Liver (tissue), 9 donors: ENCODE data around the gene ZSWIM2. TPM values are rescaled to one million over a fixed set of nuclear protein-coding genes. Genes with fewer than 3 reads are reported as not detected.

ENCODE experiments used
- DNase-seq: peaks from one replicate; pipeline ENCODE4 v3.0.0-alpha.2; 2017; ENCODE audit warnings: low spot score
- H3K27ac ChIP-seq, 2 donors: one replicate each; pipeline ENCODE4 v1.7.0; 2013; ENCODE audit warnings: inconsistent platforms in 2 of 2, low read length in 2 of 2, control low read depth in 1 of 2, low read depth in 1 of 2, mild to moderate bottlenecking in 1 of 2
- H3K27me3 ChIP-seq, 4 donors: one replicate each; pipeline versions ENCODE4 v1.6.1 to v1.7.0; 2013; ENCODE audit warnings: low read length in 3 of 4, inconsistent platforms in 1 of 4, mild to moderate bottlenecking in 1 of 4, moderate library complexity in 1 of 4; ENCODE audit not compliant: control insufficient read depth in 4 of 4, insufficient read depth in 4 of 4
- H3K36me3 ChIP-seq, 4 donors: one replicate each; pipeline versions ENCODE4 v1.6.1 to v1.7.0; 2013; ENCODE audit warnings: low read length in 3 of 4, mild to moderate bottlenecking in 3 of 4, low read depth in 1 of 4, moderate library complexity in 1 of 4; ENCODE audit not compliant: control insufficient read depth in 4 of 4, insufficient read depth in 3 of 4
- H3K4me1 ChIP-seq, 4 donors: one replicate each; pipeline versions ENCODE4 v1.6.1 to v1.7.0; 2013; ENCODE audit warnings: low read length in 3 of 4, mild to moderate bottlenecking in 3 of 4, moderate library complexity in 1 of 4; ENCODE audit not compliant: control insufficient read depth in 4 of 4, insufficient read depth in 4 of 4
- H3K4me3 ChIP-seq, 3 donors: one replicate each; pipeline versions ENCODE4 v1.6.1 to v1.7.0; 2013; ENCODE audit warnings: low read length in 3 of 3, control low read depth in 1 of 3, low read depth in 1 of 3, mild to moderate bottlenecking in 1 of 3
- H3K9ac ChIP-seq, 2 donors: one replicate each; pipeline ENCODE4 v1.7.0; 2013; ENCODE audit warnings: low read length in 2 of 2, mild to moderate bottlenecking in 2 of 2, moderate library complexity in 2 of 2, control low read depth in 1 of 2, low read depth in 1 of 2
- H3K9me3 ChIP-seq, 4 donors: one replicate each; pipeline versions ENCODE4 v1.6.1 to v1.7.0; 2013; ENCODE audit warnings: low read length in 3 of 4; ENCODE audit not compliant: control insufficient read depth in 4 of 4
- ATF3 ChIP-seq: IDR thresholded peaks from 2 replicates; pipeline ENCODE4 v1.6.1; 2016; ENCODE audit warnings: antibody characterized with exemption
- FOXA1 ChIP-seq: IDR thresholded peaks from 2 replicates; pipeline ENCODE4 v1.6.1; 2016; ENCODE audit warnings: antibody characterized with exemption
- FOXA2 ChIP-seq: IDR thresholded peaks from 2 replicates; pipeline ENCODE4 v1.6.1; 2016; ENCODE audit warnings: antibody characterized with exemption
- HNF4A ChIP-seq, 2 donors: conservative IDR thresholded peaks; 2 replicates each; pipeline ENCODE4 v1.6.1; 2016; ENCODE audit warnings: antibody characterized with exemption in 2 of 2, mild to moderate bottlenecking in 2 of 2
- HNF4G ChIP-seq: IDR thresholded peaks from 2 replicates; pipeline ENCODE4 v1.6.1; 2016; ENCODE audit warnings: antibody characterized with exemption
- JUND ChIP-seq, 2 donors: IDR thresholded peaks; 2 replicates each; pipeline ENCODE4 v1.6.1; 2016; ENCODE audit warnings: antibody characterized with exemption in 2 of 2
- NR2F2 ChIP-seq: IDR thresholded peaks from 2 replicates; pipeline ENCODE4 v1.6.1; 2016; ENCODE audit warnings: antibody characterized with exemption
- RAD21 ChIP-seq, 2 donors: IDR thresholded peaks; 2 replicates each; pipeline ENCODE4 v1.6.1; 2016; ENCODE audit warnings: antibody characterized with exemption in 2 of 2, mild to moderate bottlenecking in 2 of 2
- SP1 ChIP-seq: IDR thresholded peaks from 2 replicates; pipeline ENCODE4 v1.6.1; 2018; ENCODE audit warnings: antibody characterized with exemption, mild to moderate bottlenecking
- TAF1 ChIP-seq: conservative IDR thresholded peaks from 2 replicates; pipeline ENCODE4 v1.6.1; 2016; ENCODE audit warnings: antibody characterized with exemption, mild to moderate bottlenecking
- YY1 ChIP-seq: IDR thresholded peaks from 2 replicates; pipeline ENCODE4 v1.6.1; 2016; ENCODE audit warnings: antibody characterized with exemption, mild to moderate bottlenecking
- WGBS: extraction: QIAGEN DNeasy Blood & Tissue Kit; methylation state at CpG from one replicate; pipeline ENCODE4 v1.1.7; 2013; 5-methylcytosine and 5-hydroxymethylcytosine counted together
- polyA plus RNA-seq, 2 donors: library from polyadenylated mRNA; stranded (reverse) in 1 of 2; unstranded in 1 of 2; fragments of 200-250 nt in 1 of 2; fragments of >200 nt in 1 of 2; fragmentation: Nextera tagmentation in 1 of 2; extraction: Ambion mirVana in 1 of 2; gene quantifications; one replicate each; pipeline versions ENCODE4 v1.2.1 to v1.2.3, GENCODE V29; 2013 to 2015
- total RNA-seq, 2 donors: library from RNA; depleted of rRNA; stranded (reverse); fragments of >200 nt; gene quantifications; one replicate each; pipeline ENCODE4 v1.2.3, GENCODE V29; 2014
- TF ChIP-seq, protein P1 (sequence below): IDR thresholded peaks from 2 replicates; pipeline ENCODE4 v1.6.1; 2016; ENCODE audit warnings: antibody characterized with exemption
- TF ChIP-seq, protein P2 (sequence below): IDR thresholded peaks from 2 replicates; pipeline ENCODE4 v1.6.1; 2016; ENCODE audit warnings: antibody characterized with exemption, mild to moderate bottlenecking
- TF ChIP-seq, protein P3 (sequence below): fragments of 150-350 bp; IDR thresholded peaks from 2 replicates; pipeline ENCODE4 v1.5.1; 2017; ENCODE audit warnings: improper control_type of control experiment, low read depth, low read length; ENCODE audit not compliant: missing input control
- TF ChIP-seq, protein P4 (sequence below): IDR thresholded peaks from 2 replicates; pipeline ENCODE4 v1.6.1; 2016; ENCODE audit warnings: antibody characterized with exemption
- donor health status: healthy.
- donor health status: healthy.
- donor health status: healthy.
- donor health status: healthy.
- donor health status: healthy.

Gene ZSWIM2
- total and polyA plus RNA-seq, 4 donors = not detected

DNA sequence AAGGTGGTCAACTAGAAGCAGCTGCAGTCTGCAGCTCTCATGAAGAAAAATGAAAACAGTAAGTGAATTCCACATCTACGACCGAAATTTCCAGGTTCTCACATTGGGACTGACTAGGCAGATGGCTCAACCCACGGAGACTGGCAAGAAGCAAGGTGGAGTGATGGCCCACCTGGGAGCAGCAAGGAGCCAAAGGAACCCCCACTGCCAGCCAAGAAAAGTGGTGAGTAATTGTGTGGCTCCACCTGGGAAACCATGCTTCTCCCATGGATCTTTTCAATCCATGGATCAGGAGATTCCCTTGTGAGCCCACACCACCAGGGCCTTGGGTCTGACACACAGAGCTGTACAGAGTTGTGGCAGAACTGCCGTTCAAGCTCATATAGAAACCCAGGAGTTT is 64.0 kb downstream of the ZSWIM2 start:
- Histone ChIP-seq H3K4me1 (no peaks in the 10 kb centered on the region), H3K9ac (no peak overlapping the region), H3K4me3 (no peak overlapping the region), H3K36me3 (no peaks in the 10 kb centered on the region), H3K27me3 (no peaks in the 10 kb centered on the region), H3K27ac (no peak overlapping the region), H3K9me3 (peaks cover 0 to 3% (median 0%) of the 10 kb centered on the region in 4 donors)
- DNase-seq = no peak
- TF ChIP-seq, protein P1, sequence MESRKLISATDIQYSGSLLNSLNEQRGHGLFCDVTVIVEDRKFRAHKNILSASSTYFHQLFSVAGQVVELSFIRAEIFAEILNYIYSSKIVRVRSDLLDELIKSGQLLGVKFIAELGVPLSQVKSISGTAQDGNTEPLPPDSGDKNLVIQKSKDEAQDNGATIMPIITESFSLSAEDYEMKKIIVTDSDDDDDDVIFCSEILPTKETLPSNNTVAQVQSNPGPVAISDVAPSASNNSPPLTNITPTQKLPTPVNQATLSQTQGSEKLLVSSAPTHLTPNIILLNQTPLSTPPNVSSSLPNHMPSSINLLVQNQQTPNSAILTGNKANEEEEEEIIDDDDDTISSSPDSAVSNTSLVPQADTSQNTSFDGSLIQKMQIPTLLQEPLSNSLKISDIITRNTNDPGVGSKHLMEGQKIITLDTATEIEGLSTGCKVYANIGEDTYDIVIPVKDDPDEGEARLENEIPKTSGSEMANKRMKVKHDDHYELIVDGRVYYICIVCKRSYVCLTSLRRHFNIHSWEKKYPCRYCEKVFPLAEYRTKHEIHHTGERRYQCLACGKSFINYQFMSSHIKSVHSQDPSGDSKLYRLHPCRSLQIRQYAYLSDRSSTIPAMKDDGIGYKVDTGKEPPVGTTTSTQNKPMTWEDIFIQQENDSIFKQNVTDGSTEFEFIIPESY = no peak
- no peak for TF ChIP-seq HNF4G
- TF ChIP-seq YY1 = no peak
- TF ChIP-seq, protein P2, sequence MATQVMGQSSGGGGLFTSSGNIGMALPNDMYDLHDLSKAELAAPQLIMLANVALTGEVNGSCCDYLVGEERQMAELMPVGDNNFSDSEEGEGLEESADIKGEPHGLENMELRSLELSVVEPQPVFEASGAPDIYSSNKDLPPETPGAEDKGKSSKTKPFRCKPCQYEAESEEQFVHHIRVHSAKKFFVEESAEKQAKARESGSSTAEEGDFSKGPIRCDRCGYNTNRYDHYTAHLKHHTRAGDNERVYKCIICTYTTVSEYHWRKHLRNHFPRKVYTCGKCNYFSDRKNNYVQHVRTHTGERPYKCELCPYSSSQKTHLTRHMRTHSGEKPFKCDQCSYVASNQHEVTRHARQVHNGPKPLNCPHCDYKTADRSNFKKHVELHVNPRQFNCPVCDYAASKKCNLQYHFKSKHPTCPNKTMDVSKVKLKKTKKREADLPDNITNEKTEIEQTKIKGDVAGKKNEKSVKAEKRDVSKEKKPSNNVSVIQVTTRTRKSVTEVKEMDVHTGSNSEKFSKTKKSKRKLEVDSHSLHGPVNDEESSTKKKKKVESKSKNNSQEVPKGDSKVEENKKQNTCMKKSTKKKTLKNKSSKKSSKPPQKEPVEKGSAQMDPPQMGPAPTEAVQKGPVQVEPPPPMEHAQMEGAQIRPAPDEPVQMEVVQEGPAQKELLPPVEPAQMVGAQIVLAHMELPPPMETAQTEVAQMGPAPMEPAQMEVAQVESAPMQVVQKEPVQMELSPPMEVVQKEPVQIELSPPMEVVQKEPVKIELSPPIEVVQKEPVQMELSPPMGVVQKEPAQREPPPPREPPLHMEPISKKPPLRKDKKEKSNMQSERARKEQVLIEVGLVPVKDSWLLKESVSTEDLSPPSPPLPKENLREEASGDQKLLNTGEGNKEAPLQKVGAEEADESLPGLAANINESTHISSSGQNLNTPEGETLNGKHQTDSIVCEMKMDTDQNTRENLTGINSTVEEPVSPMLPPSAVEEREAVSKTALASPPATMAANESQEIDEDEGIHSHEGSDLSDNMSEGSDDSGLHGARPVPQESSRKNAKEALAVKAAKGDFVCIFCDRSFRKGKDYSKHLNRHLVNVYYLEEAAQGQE = no peak
- no peak for TF ChIP-seq FOXA2
- TF ChIP-seq ATF3 = no peak
- TF ChIP-seq, protein P3, sequence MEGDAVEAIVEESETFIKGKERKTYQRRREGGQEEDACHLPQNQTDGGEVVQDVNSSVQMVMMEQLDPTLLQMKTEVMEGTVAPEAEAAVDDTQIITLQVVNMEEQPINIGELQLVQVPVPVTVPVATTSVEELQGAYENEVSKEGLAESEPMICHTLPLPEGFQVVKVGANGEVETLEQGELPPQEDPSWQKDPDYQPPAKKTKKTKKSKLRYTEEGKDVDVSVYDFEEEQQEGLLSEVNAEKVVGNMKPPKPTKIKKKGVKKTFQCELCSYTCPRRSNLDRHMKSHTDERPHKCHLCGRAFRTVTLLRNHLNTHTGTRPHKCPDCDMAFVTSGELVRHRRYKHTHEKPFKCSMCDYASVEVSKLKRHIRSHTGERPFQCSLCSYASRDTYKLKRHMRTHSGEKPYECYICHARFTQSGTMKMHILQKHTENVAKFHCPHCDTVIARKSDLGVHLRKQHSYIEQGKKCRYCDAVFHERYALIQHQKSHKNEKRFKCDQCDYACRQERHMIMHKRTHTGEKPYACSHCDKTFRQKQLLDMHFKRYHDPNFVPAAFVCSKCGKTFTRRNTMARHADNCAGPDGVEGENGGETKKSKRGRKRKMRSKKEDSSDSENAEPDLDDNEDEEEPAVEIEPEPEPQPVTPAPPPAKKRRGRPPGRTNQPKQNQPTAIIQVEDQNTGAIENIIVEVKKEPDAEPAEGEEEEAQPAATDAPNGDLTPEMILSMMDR = no peak
- TF ChIP-seq TAF1 = no peak
- TF ChIP-seq HNF4A (conservative IDR thresholded peaks at IDR 0.05) = no peak
- no peak for TF ChIP-seq SP1
- TF ChIP-seq, protein P4, sequence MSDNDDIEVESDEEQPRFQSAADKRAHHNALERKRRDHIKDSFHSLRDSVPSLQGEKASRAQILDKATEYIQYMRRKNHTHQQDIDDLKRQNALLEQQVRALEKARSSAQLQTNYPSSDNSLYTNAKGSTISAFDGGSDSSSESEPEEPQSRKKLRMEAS = no peak
- no peak for TF ChIP-seq NR2F2
- TF ChIP-seq JUND (IDR thresholded peaks at IDR 0.05) = no peak
- 65% methylated on average over 4 of the region's 4 CpGs for WGBS

GRCh38 chr2:186783254-186783653 is 65.7 kb downstream of the ZSWIM2 start:
- Histone ChIP-seq H3K4me3 (no peak overlapping the region), H3K36me3 (no peaks in the 10 kb centered on the region), H3K27me3 (no peaks in the 10 kb centered on the region), H3K9me3 (peaks cover 0 to 3% (median 0%) of the 10 kb centered on the region in 4 donors), H3K9ac (no peak overlapping the region), H3K27ac (no peak overlapping the region), H3K4me1 (no peaks in the 10 kb centered on the region)
- TF ChIP-seq JUND (IDR thresholded peaks at IDR 0.05) = no peak
- no peak for TF ChIP-seq FOXA1
- TF ChIP-seq ATF3 = no peak
- no peak for TF ChIP-seq HNF4G
- TF ChIP-seq NR2F2 = no peak
- no peak for TF ChIP-seq YY1
- TF ChIP-seq, protein P4 = no peak
- no peak for TF ChIP-seq FOXA2
- TF ChIP-seq HNF4A (conservative IDR thresholded peaks at IDR 0.05) = no peak
- no peak for TF ChIP-seq TAF1
- TF ChIP-seq, protein P3 = no peak
- TF ChIP-seq, protein P2 = no peak
- no peak for TF ChIP-seq RAD21 (IDR thresholded peaks at IDR 0.05)
- no peak for DNase-seq
